Hematopoietic multipotent progenitor cell treated with erythropoietin and hydrocortisone succinate and interleukin-3 and kit ligand, for 6 days (in vitro differentiated cells): ENCODE results near the gene RS1.

ENCODE experiments used
- DNase-seq: peaks from one replicate; pipeline ENCODE4 v3.0.0-alpha.2; 2015

The RS1 gene

DNA sequence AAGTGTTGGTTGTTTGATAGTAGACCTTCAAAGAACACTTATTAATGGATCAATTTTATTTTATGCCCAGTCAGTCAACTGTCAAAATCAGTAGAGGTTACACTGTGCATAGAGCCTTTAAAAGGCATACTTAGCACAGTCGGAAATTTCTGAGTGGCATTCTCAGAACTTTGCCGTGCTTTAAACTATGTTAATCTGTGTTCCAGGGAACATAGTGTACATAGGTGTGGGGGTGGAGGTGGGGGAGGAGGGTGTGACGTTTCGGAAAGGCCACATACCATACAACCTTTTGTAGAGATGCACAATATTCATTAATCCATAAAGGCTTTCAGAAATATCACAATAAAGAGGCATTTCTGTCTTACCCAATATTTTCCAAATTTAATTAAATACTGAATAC is 75.8 kb downstream of the RS1 start:
- DNase-seq = no peak

DNA sequence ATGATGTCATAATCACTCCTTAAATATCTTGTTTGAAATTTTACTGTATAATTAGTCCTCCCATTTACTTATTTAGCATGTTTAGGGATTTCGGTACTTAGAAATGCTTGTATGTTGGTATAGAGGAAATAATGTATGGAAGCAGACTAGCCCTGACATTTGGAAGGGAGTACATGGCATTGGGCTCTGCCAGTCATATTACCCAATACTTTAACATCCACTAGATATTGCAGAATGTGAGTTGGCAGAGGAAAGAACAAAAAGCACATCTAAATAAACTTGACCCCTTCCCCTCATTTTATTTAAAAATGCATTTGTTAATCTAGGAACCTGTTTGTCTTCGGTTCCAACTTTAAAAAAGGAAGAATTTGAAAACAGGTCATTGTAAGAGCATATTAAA is 77.8 kb downstream of the RS1 start:
- no peak for DNase-seq

DNA sequence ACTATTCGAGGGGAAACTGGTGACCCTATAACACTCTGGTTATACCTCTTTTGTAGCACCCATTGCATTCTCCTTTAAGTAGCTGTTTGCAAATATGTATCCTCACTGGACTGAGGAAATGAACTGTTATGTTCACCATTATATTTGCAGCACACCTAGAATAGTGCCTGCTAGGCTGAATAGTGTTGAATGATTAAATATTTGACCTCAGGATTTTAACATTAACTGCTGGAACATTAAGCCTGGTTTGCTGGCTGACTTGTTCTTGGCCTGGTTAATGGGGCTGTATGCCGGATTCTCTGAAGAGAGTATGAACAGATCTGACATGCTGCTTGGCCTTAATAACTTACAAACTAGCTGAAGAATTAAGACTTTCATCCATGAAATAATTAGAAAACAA is 80.1 kb downstream of the RS1 start:
- DNase-seq = no peak
